ENCODE data around the gene ENO2.
"Not testable (repeated sequence)": the region's sequence is repeated elsewhere in the genome, so short reads cannot be mapped to it uniquely, and the experiment has no call there.

Gene ENO2

GRCh38 chr12:6914246-6914946 is at the start of gene ENO2:
Gene ENO2, plus strand, starts transcription at chr12:6914580. Its CDS starts 1,253 bp downstream, at chr12:6915833.
- peak; percentile 89 for DNase-seq

- not testable (repeated sequence) for DNase-seq
Observed at GRCh38 chr12:6865307-6865706, 49.1 kb upstream of the ENO2 start.

- DNase-seq, result no peak
Observed at GRCh38 chr12:6866163-6866919, 48.0 kb upstream of the ENO2 start.

GRCh38 chr12:6866920-6867412 is 47.4 kb upstream of the ENO2 start:
- no peak for DNase-seq

GRCh38 chr12:6867413-6868210 is 46.8 kb upstream of the ENO2 start, which contains the start of gene TPI1:
Gene TPI1, plus strand, starts transcription at chr12:6867531. Its CDS starts 36 bp downstream, at chr12:6867567.
- DNase-seq, result peak; percentile 92

GRCh38 chr12:6868211-6869048 is 46.0 kb upstream of the ENO2 start:
- DNase-seq, result no peak

- DNase-seq, result peak; percentile 92
Observed at GRCh38 chr12:6869049-6870021, 45.0 kb upstream of the ENO2 start.

- DNase-seq, result not testable (repeated sequence)
Observed at GRCh38 chr12:6870304-6870703, 44.1 kb upstream of the ENO2 start.

- peak; percentile 75 for DNase-seq
Observed at GRCh38 chr12:6871052-6871957, 43.1 kb upstream of the ENO2 start.

GRCh38 chr12:6872073-6873048 is 42.0 kb upstream of the ENO2 start:
- DNase-seq, result peak; percentile 95

GRCh38 chr12:6873094-6874014 is 41.0 kb upstream of the ENO2 start, which contains the start of gene SPSB2:
Gene SPSB2, minus strand, starts transcription at chr12:6873303. Its CDS starts 402 bp downstream, at chr12:6872901.
- DNase-seq, result peak; percentile 100

- not testable (repeated sequence) for DNase-seq
Observed at GRCh38 chr12:6874015-6874368, 40.4 kb upstream of the ENO2 start.

- not testable (repeated sequence) for DNase-seq
Observed at GRCh38 chr12:6879824-6880223, 34.6 kb upstream of the ENO2 start.

GRCh38 chr12:6883252-6883651 is 31.1 kb upstream of the ENO2 start:
- DNase-seq, result no peak

- no peak for DNase-seq
Observed at GRCh38 chr12:6883683-6884082, 30.7 kb upstream of the ENO2 start.

- DNase-seq, result no peak
Observed at GRCh38 chr12:6884539-6884938, 29.8 kb upstream of the ENO2 start.

Data from activated CD8-positive, alpha-beta memory T cell treated with anti-CD3 and anti-CD28 coated beads, Interleukin-2, amount 50 U/mL, for 48 hours (primary cell).